ENCODE measurements around the gene PPP1R14C. TPM values are rescaled to one million over a fixed set of nuclear protein-coding genes. Genes with fewer than 3 reads are reported as not detected.

The PPP1R14C gene
- polyA plus RNA-seq, 1 donor from 2014 or later, result 14.0 TPM

DNA sequence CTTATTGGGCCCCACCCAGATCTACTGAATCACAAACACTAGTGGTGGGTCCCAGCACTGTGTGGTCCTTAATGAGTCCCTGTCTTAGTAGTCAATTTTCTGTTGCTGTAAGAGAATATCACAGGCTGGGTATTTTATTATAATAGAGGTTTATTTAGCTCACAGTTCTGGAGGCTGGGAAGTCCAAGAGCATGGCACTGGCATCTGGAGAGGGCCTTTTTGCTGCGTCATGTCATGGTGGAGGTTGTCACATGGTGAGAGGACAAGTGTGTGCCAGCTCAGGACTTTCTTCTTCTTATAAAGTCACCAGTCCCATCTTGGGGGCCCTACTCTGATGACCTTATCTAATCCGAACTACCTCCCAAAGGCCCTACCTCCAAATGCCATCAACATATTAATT lies 105.0 kb downstream of the PPP1R14C start:
- Histone ChIP-seq H3K36me3 (ENCODE audit: insufficient read depth, low read length) (no peaks in the 10 kb centered on the region), H3K4me3 (ENCODE audit: low read length) (no peak overlapping the region), H4K20me1 (ENCODE audit: insufficient read depth) (no peaks in the 10 kb centered on the region), H3K9me2 (ENCODE audit: insufficient read depth, low read length) (no peaks in the 10 kb centered on the region), H3K79me2 (replicated peaks; ENCODE audit: insufficient read depth, low read length) (no peaks in the 10 kb centered on the region), H3F3A (ENCODE audit: insufficient read depth, low read length, poor library complexity, severe bottlenecking) (no peaks in the 10 kb centered on the region), H3K4me2 (ENCODE audit: low read length) (no peak overlapping the region), H3K27ac (ENCODE audit: low read length) (no peak overlapping the region), H2AFZ (ENCODE audit: low read depth, low read length) (no peak overlapping the region), H3K9me3 (ENCODE audit: low read length) (peaks cover 5% of the 10 kb centered on the region), H3K9ac (ENCODE audit: low read length) (no peak overlapping the region), H3K27me3 (ENCODE audit: insufficient read depth, low read depth, low read length) (no peaks in the 10 kb centered on the region)
- TF ChIP-seq RAD21 (conservative IDR thresholded peaks at IDR 0.05) (no peak), CTCF (IDR thresholded peaks at IDR 0.05; ENCODE audit: poor library complexity, severe bottlenecking) (no peak), POLR2AphosphoS5 (IDR thresholded peaks at IDR 0.05) (no peak), MXI1 (conservative IDR thresholded peaks at IDR 0.05; ENCODE audit: poor library complexity, severe bottlenecking) (no peak), EZH2 (IDR thresholded peaks at IDR 0.05; ENCODE audit: borderline replicate concordance, insufficient read depth, low read length, poor library complexity, severe bottlenecking) (no peak), TAF1 (IDR thresholded peaks at IDR 0.05; ENCODE audit: low read depth) (no peak), EP300 (conservative IDR thresholded peaks at IDR 0.05; ENCODE audit: poor library complexity, severe bottlenecking) (no peak), SMC3 (conservative IDR thresholded peaks at IDR 0.05; ENCODE audit: poor library complexity) (no peak)
- TF ChIP-seq, protein P1, sequence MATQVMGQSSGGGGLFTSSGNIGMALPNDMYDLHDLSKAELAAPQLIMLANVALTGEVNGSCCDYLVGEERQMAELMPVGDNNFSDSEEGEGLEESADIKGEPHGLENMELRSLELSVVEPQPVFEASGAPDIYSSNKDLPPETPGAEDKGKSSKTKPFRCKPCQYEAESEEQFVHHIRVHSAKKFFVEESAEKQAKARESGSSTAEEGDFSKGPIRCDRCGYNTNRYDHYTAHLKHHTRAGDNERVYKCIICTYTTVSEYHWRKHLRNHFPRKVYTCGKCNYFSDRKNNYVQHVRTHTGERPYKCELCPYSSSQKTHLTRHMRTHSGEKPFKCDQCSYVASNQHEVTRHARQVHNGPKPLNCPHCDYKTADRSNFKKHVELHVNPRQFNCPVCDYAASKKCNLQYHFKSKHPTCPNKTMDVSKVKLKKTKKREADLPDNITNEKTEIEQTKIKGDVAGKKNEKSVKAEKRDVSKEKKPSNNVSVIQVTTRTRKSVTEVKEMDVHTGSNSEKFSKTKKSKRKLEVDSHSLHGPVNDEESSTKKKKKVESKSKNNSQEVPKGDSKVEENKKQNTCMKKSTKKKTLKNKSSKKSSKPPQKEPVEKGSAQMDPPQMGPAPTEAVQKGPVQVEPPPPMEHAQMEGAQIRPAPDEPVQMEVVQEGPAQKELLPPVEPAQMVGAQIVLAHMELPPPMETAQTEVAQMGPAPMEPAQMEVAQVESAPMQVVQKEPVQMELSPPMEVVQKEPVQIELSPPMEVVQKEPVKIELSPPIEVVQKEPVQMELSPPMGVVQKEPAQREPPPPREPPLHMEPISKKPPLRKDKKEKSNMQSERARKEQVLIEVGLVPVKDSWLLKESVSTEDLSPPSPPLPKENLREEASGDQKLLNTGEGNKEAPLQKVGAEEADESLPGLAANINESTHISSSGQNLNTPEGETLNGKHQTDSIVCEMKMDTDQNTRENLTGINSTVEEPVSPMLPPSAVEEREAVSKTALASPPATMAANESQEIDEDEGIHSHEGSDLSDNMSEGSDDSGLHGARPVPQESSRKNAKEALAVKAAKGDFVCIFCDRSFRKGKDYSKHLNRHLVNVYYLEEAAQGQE (IDR thresholded peaks at IDR 0.05; ENCODE audit: borderline replicate concordance), result no peak

GRCh38 chr6:150248300-150248699 lies 105.5 kb downstream of the PPP1R14C start:
- Histone ChIP-seq H3K4me3 (ENCODE audit: low read length) (no peak overlapping the region), H4K20me1 (ENCODE audit: insufficient read depth) (no peaks in the 10 kb centered on the region), H3K9me3 (ENCODE audit: low read length) (peaks cover 5% of the 10 kb centered on the region), H3K9ac (ENCODE audit: low read length) (no peak overlapping the region), H3K79me2 (replicated peaks; ENCODE audit: insufficient read depth, low read length) (no peaks in the 10 kb centered on the region), H3K27me3 (ENCODE audit: insufficient read depth, low read depth, low read length) (no peaks in the 10 kb centered on the region), H3K36me3 (ENCODE audit: insufficient read depth, low read length) (no peaks in the 10 kb centered on the region), H2AFZ (ENCODE audit: low read depth, low read length) (no peak overlapping the region), H3K9me2 (ENCODE audit: insufficient read depth, low read length) (no peaks in the 10 kb centered on the region), H3F3A (ENCODE audit: insufficient read depth, low read length, poor library complexity, severe bottlenecking) (no peaks in the 10 kb centered on the region), H3K4me2 (ENCODE audit: low read length) (no peak overlapping the region), H3K27ac (ENCODE audit: low read length) (no peak overlapping the region)
- no peak for TF ChIP-seq SMC3 (conservative IDR thresholded peaks at IDR 0.05; ENCODE audit: poor library complexity)
- TF ChIP-seq CTCF (IDR thresholded peaks at IDR 0.05; ENCODE audit: poor library complexity, severe bottlenecking), result no peak
- no peak for TF ChIP-seq POLR2AphosphoS5 (IDR thresholded peaks at IDR 0.05)
- no peak for TF ChIP-seq EZH2 (IDR thresholded peaks at IDR 0.05; ENCODE audit: borderline replicate concordance, insufficient read depth, low read length, poor library complexity, severe bottlenecking)
- TF ChIP-seq, protein P1 (IDR thresholded peaks at IDR 0.05; ENCODE audit: borderline replicate concordance), result no peak
- TF ChIP-seq EP300 (conservative IDR thresholded peaks at IDR 0.05; ENCODE audit: poor library complexity, severe bottlenecking), result no peak
- TF ChIP-seq MXI1 (conservative IDR thresholded peaks at IDR 0.05; ENCODE audit: poor library complexity, severe bottlenecking), result no peak
- TF ChIP-seq RAD21 (conservative IDR thresholded peaks at IDR 0.05), result no peak
- no peak for TF ChIP-seq TAF1 (IDR thresholded peaks at IDR 0.05; ENCODE audit: low read depth)

All from neural cell (in vitro differentiated cells).